Dedifferentiated amniotic fluid mesenchymal stem cell (primary cell): ENCODE measurements around the gene GGA1.
A peak's percentile ranks its signal among the peaks of the same experiment; 100 is the strongest.

Experiments used
- DNase-seq: peaks from one replicate; pipeline ENCODE4 v3.0.0-alpha.2; 2016; ENCODE audit errors: extremely low spot score

Gene GGA1

DNA sequence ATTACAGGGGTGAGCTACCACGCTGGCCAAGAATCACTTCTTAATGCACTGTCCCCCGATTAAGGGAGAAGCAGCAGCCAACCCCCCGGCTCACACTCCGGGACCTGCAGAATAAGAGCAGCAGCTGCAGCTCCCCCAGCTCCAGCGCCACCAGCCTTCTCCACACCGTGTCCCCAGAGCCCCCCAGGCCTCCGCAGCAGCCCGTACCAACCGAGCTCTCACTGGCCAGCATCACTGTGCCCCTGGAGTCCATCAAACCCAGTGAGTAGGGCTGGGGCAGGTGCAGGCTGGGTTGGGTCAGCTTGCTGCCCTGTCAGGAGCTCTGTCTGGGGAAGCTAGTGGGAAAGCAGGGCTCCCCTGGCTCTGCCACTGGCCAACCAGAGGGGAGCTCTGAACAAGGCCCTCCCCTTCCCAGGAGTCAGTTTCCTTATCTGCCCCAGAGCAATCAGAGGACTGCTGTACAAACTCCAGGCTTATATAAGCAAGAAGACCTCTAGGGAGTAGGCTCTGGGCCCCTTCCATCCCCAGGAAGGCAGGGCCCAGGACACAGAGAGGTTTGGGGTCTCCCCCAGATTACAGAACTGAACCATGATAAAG, 22.3 kb downstream of the GGA1 start:
- DNase-seq: no peak

DNA sequence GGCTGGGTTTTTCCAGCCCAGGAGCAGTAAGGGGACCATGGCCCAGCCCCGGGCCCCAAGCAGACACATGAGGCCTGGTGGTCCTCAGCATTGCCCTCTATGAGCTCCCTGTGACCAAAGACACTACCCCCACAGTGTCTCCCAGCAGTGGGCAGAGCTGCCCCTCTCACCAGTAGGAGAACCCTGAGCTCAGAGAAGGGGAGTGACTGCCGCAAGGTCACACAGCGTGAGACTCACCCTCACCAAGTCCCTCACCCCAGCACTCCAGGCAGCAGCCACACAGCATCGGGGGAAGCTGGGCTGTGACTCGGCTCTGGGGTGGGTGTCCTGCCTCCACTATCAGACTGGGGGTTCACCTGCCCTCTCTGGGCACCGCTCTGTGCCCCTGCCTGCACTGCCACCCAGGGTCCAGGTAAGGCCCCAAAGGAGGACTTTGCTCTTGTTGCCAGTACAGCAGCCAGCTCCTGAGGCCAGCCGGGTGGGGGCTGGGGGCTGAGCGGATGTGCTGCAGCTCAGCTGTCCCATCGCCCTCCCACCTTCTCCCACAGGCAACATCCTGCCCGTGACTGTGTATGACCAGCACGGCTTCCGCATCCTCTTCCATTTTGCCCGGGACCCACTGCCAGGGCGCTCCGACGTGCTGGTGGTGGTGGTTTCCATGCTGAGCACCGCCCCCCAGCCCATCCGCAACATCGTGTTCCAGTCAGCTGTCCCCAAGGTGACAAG, 23.0 kb downstream of the GGA1 start:
- no peak for DNase-seq

DNA sequence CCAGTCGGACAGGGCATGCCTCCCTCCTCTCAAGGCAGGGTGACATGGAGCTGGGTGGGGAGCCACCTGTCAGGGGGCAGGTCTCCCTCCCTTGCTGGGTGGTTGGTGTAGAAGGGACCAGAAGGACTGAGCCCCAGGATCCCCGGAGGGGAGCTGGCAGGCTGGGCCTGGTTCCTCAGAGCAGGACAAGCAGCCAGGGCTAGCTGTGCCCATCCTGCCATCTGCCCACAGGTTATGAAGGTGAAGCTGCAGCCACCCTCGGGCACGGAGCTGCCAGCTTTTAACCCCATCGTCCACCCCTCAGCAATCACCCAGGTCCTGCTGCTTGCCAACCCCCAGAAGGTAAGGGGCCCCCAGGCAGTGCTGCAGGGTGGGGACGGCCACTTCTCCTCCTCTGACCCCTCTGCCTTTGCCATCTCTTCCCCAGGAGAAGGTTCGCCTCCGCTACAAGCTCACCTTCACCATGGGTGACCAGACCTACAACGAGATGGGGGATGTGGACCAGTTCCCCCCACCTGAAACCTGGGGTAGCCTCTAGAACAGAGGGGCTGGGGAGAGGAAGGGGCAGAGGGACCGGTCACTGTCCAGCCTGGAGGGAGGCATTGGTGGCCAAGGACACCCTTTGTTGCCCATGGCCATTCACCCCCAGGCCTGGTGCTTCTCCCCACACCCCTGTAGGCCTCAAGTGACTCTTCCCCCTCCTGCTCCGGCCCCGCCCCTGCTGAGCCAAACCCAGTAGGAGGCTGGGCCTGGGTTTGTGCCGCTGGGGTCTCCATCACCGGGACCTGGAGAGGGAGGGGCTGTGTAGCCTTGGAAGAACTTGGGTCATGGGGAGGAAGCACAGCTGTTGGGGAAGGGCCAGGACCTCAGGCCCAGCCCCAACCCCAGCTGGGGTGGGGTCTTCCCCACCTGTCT, 23.8 kb downstream of the GGA1 start:
- no peak for DNase-seq

- no peak for DNase-seq
These were observed 24.5 kb downstream of the GGA1 start for GRCh38 chr22:37633089-37633624.

GRCh38 chr22:37633625-37634416, 25.2 kb downstream of the GGA1 start:
- DNase-seq: peak; percentile 64

DNA sequence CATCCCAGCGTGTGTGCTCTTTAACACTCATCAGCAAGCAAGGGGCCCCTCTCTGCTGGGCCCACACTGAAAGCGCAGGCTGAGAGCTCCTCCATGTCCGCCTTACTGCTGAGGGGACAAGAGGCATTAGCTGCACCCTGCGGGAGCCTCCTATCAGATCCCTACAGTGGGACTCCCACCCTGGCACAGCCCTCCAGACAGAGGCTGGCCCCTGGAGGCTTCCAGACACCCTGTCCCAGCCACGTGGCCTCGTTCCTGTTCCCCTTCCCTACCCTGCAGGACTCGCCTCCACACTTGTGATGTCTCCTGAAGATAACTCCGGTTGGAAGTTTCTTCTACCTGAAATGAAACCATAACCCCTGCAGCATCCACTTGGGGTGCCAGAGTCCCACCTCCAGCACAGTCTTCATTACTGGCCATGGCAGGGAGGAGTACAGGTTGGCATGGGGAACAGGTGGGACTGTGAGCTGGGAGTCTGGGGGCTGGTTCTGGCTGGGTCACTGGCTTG, 25.8 kb downstream of the GGA1 start:
- no peak for DNase-seq

GRCh38 chr22:37635157-37635556, 26.5 kb downstream of the GGA1 start:
- no peak for DNase-seq

- DNase-seq: no peak
These were observed 27.7 kb downstream of the GGA1 start for GRCh38 chr22:37636186-37636948.

DNA sequence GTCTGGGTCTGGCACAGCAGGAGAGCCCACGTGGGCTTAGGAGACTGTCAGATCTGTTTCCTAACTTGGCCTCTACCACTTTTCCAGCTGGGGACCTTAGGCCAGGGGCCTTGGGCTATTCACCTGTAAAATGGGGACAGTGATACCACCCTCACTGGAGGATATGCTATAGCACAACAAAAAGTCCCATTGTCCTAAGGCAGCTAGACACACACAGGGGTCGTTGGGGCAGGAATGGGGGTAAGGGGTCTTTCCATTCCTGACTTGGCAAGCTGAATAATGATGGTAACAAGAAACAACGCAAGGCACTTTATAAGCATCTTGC, 28.3 kb downstream of the GGA1 start:
- DNase-seq: no peak

- no peak for DNase-seq
These were observed 29.9 kb downstream of the GGA1 start for GRCh38 chr22:37638391-37639069.

GRCh38 chr22:37639070-37639760, 30.6 kb downstream of the GGA1 start, which contains the start of gene SH3BP1:
Gene SH3BP1, plus strand, starts transcription at chr22:37639669. Its CDS starts 119 bp downstream, at chr22:37639788.
- no peak for DNase-seq

DNA sequence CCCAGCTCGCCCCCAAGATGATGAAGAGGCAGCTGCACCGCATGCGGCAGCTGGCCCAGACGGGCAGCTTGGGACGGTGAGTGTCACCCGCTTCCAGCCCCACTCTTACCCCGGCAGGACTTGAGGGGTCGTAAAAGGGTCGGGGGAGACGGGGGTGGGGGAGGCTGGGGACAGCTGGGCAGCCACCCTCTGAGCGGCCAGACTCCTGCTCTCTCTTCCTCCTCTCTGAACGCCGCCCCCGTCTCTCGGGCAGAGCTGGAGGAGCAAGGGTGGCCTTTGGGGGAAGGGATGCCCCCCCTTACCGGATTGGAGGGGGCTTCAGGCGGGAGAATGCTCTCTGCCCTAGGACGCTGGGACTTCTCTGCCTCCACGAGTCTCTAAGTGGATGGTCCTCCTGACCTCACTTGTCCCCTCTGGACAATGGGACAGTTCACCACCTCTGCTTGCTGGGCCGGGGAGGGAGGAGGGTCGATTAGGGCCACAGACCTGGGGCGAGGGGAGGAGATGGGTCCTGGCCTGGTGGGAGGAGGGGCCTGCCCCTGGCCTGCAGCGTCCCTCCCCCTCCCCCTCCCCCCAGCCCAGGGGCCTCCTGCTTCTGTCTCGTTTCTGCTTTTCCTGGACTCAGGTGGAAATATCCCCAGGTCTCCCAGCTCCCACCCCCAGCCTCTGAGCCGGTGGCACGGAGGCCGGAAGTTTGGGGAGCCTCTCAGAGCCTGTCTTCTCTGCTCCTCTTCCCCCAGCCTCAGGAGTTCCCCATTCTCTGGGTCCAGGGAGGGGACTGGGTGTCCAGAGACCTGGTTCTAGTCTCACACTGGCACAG, 31.3 kb downstream of the GGA1 start:
- no peak for DNase-seq

DNA sequence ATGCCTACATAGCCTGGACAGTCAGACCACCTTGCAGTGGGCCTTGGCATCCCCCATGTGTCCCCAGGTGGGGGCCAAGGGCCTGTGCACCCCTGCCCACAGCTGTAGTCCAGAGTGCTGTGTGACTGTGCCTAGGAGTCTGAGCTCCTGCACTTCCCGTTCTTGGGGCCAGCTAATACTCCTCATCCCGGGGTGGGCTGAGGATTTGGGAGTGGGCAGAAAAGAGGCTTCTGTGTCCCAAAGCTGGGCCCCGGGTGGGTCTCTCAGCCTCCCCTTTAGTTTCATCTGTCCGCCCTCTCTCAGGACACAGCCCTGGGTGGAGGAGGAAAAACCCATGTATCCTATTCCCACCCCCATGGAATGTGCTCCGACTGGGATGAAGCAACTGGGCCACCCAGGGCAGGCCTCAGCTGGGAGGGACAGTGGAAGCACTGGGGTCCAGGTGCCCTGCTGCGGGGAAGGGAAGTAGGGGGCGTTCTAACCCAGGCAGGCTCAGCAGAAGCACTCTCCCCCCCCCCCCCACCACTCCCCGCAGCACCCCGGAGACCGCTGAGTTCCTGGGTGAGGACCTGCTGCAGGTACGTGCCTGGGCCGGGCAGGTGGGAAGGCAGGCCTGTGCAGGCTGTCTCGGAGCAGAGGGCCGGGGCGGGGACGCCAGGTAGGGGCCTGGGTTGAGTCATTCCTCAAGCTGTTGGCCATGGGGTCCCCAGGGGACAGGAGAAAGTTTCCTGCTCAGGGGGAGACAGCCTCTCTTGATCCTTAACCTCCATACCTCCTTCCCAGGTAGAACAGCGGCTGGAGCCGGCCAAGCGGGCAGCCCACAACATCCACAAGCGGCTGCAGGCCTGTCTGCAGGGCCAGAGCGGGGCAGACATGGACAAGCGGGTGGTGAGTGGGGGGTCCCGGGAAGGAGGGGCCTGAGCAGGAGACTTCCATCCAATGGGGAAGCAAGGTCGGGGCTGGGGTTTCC, 32.2 kb downstream of the GGA1 start:
- no peak for DNase-seq

- DNase-seq: no peak
These were observed 32.9 kb downstream of the GGA1 start for GRCh38 chr22:37641561-37641949.

DNA sequence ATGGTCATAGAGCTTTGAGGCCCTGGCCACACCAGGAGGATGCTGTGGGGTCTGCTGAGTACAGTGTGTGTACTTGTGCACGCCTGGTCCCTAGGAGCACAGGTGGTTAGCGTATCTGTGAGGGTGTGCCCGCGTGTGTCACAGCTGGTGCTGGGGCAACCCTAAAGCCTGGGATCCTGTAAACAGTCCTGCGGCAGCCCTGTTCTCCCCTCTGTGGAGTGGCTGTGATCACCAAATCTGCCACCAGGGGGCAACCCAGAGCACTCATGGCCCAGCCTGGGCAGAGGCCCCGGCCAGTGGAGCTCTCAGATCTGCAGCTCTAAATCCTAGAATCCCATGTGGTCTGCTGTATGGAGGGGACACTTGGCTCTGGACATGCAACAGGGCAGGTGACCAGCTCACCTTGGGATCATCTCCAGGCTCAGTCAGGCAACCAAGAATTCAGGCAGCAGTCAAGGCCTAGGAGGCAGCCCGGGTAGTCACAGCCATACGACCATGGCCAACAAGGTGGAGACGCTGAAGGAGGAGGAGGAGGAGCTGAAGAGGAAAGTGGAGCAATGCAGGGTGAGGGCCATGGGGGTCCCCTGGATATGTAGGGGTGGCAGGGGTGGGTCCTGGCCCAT, 34.7 kb downstream of the GGA1 start:
- peak; percentile 69 for DNase-seq

DNA sequence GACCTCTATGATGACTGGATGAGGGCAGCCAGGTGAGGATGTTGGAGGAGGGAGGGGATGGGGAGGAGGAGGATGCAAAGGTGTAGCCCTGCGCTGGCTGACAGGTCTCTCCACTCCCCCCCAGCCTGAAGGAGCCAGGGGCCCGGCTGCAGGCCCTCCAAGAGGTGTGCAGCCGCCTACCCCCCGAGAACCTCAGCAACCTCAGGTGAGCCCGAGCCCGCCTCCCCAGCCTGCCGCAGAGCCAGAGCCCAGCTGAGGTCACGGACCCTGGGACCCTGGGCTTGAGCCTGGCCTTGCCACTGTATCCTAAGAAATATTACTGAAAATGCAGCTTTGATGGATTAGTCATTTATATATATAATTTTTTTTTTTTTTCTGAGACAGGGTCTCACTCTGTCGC, 38.7 kb downstream of the GGA1 start:
- no peak for DNase-seq

DNA sequence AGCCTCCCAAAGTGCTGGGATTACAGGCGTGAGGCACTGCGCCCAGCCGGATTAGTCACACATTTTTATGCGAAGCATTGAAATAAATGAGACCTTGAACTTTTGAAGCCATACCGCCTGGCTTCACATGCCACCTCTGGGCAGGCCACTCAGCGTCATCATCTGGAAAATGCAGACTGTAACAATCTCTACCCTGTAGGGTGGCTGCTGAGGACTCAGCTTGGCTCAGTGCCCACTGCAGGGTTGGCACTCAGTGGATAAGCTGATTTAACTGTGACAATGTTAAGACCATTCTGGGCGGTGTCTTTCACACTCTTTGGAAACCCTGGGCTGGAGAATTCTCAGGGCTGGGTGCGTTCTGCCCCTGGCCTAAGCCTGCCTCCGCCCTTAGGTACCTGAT, 39.3 kb downstream of the GGA1 start:
- no peak for DNase-seq
